ENCODE measurements around the gene AKIRIN2. TPM values are rescaled to one million over a fixed set of nuclear protein-coding genes. Genes with fewer than 3 reads are reported as not detected.
A peak's percentile ranks its signal among the peaks of the same experiment; 100 is the strongest.
"Not testable (repeated sequence)": the region's sequence is repeated elsewhere in the genome, so short reads cannot be mapped to it uniquely, and the experiment has no call there.

Gene AKIRIN2
- total RNA-seq, 4 donors from 2014 or later, result 17.4 to 24.0 (median 21.7) TPM

- H3K4me3 ChIP-seq, result no peak overlapping the region
- no peaks in the 10 kb centered on the region for H3K27me3 ChIP-seq
- H3K9me3 ChIP-seq, result no peaks in the 10 kb centered on the region
- WGBS, result 91% methylated on average over 3 of the region's 3 CpGs
- DNase-seq (ENCODE audit: extremely low spot score), result no peak
- peaks cover 5 to 13% (median 6%) of the 10 kb centered on the region in 4 donors for H3K4me1 ChIP-seq
- no peaks in the 10 kb centered on the region for H3K36me3 ChIP-seq
- no peak for TF ChIP-seq EP300 (IDR thresholded peaks at IDR 0.05)
- no peak for TF ChIP-seq CTCF (IDR thresholded peaks at IDR 0.05)
- no peak for TF ChIP-seq POLR2A (IDR thresholded peaks at IDR 0.05; ENCODE audit: low read depth)
- no peak for TF ChIP-seq POLR2AphosphoS5 (IDR thresholded peaks at IDR 0.05)
- no peak overlapping the region for H3K27ac ChIP-seq (replicated peaks in 1 of 4)
- intact Hi-C loops (cut with DNase I), result no loop called here
Measured at GRCh38 chr6:87706187-87706966, 4.3 kb upstream of the AKIRIN2 start.

- intact Hi-C loops (cut with DNase I), result no loop called here
- no peak overlapping the region for H3K4me3 ChIP-seq
- no peak overlapping the region for H3K27ac ChIP-seq (replicated peaks in 1 of 4)
- H3K36me3 ChIP-seq, result no peaks in the 10 kb centered on the region
- H3K4me1 ChIP-seq, result peaks cover 5 to 13% (median 6%) of the 10 kb centered on the region in 4 donors
- H3K27me3 ChIP-seq, result no peaks in the 10 kb centered on the region
- whole genome bisulfite sequencing, result 87% methylated on average over 4 of the region's 4 CpGs
- no peak for DNase-seq (ENCODE audit: extremely low spot score)
- TF ChIP-seq EP300 (IDR thresholded peaks at IDR 0.05) (no peak), POLR2AphosphoS5 (IDR thresholded peaks at IDR 0.05) (no peak), POLR2A (IDR thresholded peaks at IDR 0.05; ENCODE audit: low read depth) (no peak), CTCF (IDR thresholded peaks at IDR 0.05) (no peak)
- H3K9me3 ChIP-seq, result no peaks in the 10 kb centered on the region
Measured at GRCh38 chr6:87705070-87705691, 3.1 kb upstream of the AKIRIN2 start.

DNA sequence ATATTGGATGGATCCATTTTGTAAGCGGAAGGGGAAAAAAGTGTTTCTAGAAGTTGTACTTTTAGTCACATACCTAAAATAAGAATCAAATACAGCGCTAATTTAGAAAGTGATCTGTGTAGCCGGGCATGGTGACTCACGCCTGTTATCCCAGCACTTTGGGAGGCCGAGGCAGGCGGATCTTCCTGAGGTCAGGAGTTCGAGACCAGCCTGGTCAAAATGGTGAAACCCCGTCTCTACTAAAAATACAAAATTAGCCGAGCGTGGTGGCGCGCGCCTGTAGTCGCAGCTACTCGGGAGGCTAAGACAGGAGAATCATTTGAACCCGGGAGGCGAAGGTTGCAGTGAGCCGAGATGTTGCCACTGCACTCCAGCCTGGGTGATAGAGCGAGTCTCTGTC is 1.0 kb upstream of the AKIRIN2 start:
- H3K36me3 ChIP-seq; H3K9me3 ChIP-seq; intact Hi-C loops (cut with DNase I); H3K27me3 ChIP-seq; DNase-seq (ENCODE audit: extremely low spot score): not testable (repeated sequence)
- peaks cover 16 to 23% (median 20%) of the 10 kb centered on the region in 4 donors for H3K4me1 ChIP-seq
- 80% methylated on average over 19 of the region's 19 CpGs for WGBS
- peak overlapping the region; percentile 92 to 99 (median 98) for H3K27ac ChIP-seq (replicated peaks in 1 of 4)
- H3K4me3 ChIP-seq, result peak overlapping the region; percentile 82 to 99 (median 94)

DNA sequence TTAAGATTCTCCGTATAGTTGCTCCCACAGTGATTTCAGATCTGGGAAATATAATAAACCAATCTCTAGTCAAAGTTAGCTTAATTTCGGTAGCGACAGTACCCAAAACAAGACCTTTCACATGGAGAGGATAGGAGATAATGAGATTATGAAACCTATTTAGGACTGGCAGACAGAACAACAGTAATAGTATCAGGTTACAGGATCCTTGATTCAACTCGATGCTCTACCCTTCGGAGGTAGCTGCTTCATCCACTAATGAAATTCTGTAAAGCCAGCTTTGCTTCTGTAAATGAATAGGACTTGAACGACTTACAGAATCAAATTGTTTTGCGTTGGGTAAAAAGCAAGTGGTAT is 534 bp upstream of the AKIRIN2 start:
- intact Hi-C loops (cut with DNase I), result no loop called here
- no peaks in the 10 kb centered on the region for H3K9me3 ChIP-seq
- 0% methylated on average over 7 of the region's 7 CpGs for WGBS
- H3K36me3 ChIP-seq, result no peaks in the 10 kb centered on the region
- H3K4me3 ChIP-seq, result peak overlapping the region; percentile 82 to 99 (median 94)
- DNase-seq (ENCODE audit: extremely low spot score), result no peak
- H3K27ac ChIP-seq (replicated peaks in 1 of 4), result peak overlapping the region; percentile 92 to 99 (median 98)
- no peaks in the 10 kb centered on the region for H3K27me3 ChIP-seq
- TF ChIP-seq POLR2AphosphoS5 (IDR thresholded peaks at IDR 0.05), result no peak
- no peak for TF ChIP-seq CTCF (IDR thresholded peaks at IDR 0.05)
- TF ChIP-seq EP300 (IDR thresholded peaks at IDR 0.05), result no peak
- TF ChIP-seq POLR2A (IDR thresholded peaks at IDR 0.05; ENCODE audit: low read depth), result no peak
- H3K4me1 ChIP-seq, result peaks cover 21 to 28% (median 24%) of the 10 kb centered on the region in 4 donors

GRCh38 chr6:87701344-87701675 is 723 bp downstream of the AKIRIN2 start:
- peak overlapping the region; percentile 82 to 99 (median 94) for H3K4me3 ChIP-seq
- H3K4me1 ChIP-seq, result peaks cover 31 to 40% (median 34%) of the 10 kb centered on the region in 4 donors
- intact Hi-C loops (cut with DNase I), result no loop called here
- no peaks in the 10 kb centered on the region for H3K36me3 ChIP-seq
- no peak for TF ChIP-seq POLR2AphosphoS5 (IDR thresholded peaks at IDR 0.05)
- TF ChIP-seq EP300 (IDR thresholded peaks at IDR 0.05), result no peak
- no peak for TF ChIP-seq CTCF (IDR thresholded peaks at IDR 0.05)
- TF ChIP-seq POLR2A (IDR thresholded peaks at IDR 0.05; ENCODE audit: low read depth), result no peak
- H3K9me3 ChIP-seq, result no peaks in the 10 kb centered on the region
- peak overlapping the region; percentile 92 to 99 (median 98) for H3K27ac ChIP-seq (replicated peaks in 1 of 4)
- no peaks in the 10 kb centered on the region for H3K27me3 ChIP-seq
- DNase-seq (ENCODE audit: extremely low spot score), result no peak
- WGBS, result 0% methylated on average over 3 of the region's 36 CpGs
